WERI-Rb-1 (cell line): ENCODE results near the gene GLB1L2.
"Not testable (repeated sequence)": the region's sequence is repeated elsewhere in the genome, so short reads cannot be mapped to it uniquely, and the experiment has no call there.

Source experiments
- DNase-seq: peaks from one replicate; pipeline ENCODE4 v3.0.0-alpha.2; 2020
- H3K27ac ChIP-seq: fragments of 250-450 bp; sonication (Bioruptor Pico); 2 replicates; pipeline ENCODE4 v1.5.1; 2020; ENCODE audit warnings: mild to moderate bottlenecking, moderate library complexity
- H3K27me3 ChIP-seq: fragments of 250-450 bp; sonication (Bioruptor Pico); 2 replicates; pipeline ENCODE4 v1.5.1; 2021; ENCODE audit warnings: mild to moderate bottlenecking, low read depth, moderate library complexity; ENCODE audit not compliant: insufficient read depth, severe bottlenecking
- H3K36me3 ChIP-seq: fragments of 250-450 bp; sonication (Bioruptor Pico); 2 replicates; pipeline ENCODE4 v1.5.1; 2020; ENCODE audit warnings: mild to moderate bottlenecking, moderate library complexity
- H3K4me3 ChIP-seq: 2 replicates; pipeline ENCODE4 v1.5.1; 2011; ENCODE audit warnings: low read depth, mild to moderate bottlenecking, control low read depth, low read length
- H3K9me3 ChIP-seq: fragments of 250-450 bp; sonication (Bioruptor Pico); 2 replicates; pipeline ENCODE4 v1.5.1; 2021; ENCODE audit warnings: mild to moderate bottlenecking, moderate library complexity; ENCODE audit not compliant: severe bottlenecking
- TF ChIP-seq, protein P1 (sequence below): IDR thresholded peaks from 2 replicates; pipeline ENCODE4 v1.5.1; 2011; ENCODE audit warnings: low read depth, mild to moderate bottlenecking, control low read depth, inconsistent platforms, low read length

The GLB1L2 gene

DNA sequence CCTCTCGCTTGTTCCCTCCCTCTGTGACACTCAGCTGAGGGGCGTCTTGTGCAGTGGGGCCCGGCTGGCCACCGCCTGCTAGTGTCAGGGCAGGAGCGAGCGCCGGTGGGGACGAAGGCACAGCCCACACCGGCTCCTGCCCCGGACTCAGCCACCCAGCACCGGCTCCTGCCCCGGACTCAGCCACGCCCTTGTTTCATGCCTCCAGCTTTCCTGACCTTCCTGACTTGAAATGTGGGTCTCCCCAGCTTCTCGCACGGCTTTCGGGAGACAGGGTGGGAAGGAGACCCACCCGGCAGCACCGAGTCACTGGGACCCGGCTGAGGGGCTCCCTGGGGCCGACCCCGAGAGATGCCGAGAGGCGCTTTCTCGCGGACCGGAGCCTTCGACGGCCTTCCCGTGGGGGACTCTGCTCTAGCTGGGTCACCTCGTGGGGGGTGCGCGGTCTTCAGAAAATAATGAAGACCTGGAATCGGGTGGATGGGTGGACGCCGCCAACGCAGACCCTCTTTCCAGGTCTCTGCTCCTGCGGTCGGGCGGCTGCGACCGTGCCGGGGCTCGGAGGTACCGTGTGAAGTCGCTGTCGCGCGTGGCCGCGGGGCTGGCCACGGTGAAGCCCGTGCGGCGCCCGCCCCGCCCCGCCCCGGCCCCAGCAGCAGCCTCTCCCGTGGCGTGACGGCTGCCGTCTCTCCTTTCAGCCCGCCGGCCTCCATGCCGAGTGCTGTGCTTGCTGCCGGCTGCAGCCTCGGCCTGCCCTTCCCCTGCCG is 10.2 kb downstream of the GLB1L2 start:
- no peaks in the 10 kb centered on the region for H3K9me3 ChIP-seq
- TF ChIP-seq, protein P1, sequence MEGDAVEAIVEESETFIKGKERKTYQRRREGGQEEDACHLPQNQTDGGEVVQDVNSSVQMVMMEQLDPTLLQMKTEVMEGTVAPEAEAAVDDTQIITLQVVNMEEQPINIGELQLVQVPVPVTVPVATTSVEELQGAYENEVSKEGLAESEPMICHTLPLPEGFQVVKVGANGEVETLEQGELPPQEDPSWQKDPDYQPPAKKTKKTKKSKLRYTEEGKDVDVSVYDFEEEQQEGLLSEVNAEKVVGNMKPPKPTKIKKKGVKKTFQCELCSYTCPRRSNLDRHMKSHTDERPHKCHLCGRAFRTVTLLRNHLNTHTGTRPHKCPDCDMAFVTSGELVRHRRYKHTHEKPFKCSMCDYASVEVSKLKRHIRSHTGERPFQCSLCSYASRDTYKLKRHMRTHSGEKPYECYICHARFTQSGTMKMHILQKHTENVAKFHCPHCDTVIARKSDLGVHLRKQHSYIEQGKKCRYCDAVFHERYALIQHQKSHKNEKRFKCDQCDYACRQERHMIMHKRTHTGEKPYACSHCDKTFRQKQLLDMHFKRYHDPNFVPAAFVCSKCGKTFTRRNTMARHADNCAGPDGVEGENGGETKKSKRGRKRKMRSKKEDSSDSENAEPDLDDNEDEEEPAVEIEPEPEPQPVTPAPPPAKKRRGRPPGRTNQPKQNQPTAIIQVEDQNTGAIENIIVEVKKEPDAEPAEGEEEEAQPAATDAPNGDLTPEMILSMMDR: no peak
- H3K27me3 ChIP-seq: no peaks in the 10 kb centered on the region
- DNase-seq: no peak
- no peak overlapping the region for H3K27ac ChIP-seq
- peaks cover 8% of the 10 kb centered on the region; the same call in 1 of the 2 replicates for H3K36me3 ChIP-seq
- no peak overlapping the region for H3K4me3 ChIP-seq

DNA sequence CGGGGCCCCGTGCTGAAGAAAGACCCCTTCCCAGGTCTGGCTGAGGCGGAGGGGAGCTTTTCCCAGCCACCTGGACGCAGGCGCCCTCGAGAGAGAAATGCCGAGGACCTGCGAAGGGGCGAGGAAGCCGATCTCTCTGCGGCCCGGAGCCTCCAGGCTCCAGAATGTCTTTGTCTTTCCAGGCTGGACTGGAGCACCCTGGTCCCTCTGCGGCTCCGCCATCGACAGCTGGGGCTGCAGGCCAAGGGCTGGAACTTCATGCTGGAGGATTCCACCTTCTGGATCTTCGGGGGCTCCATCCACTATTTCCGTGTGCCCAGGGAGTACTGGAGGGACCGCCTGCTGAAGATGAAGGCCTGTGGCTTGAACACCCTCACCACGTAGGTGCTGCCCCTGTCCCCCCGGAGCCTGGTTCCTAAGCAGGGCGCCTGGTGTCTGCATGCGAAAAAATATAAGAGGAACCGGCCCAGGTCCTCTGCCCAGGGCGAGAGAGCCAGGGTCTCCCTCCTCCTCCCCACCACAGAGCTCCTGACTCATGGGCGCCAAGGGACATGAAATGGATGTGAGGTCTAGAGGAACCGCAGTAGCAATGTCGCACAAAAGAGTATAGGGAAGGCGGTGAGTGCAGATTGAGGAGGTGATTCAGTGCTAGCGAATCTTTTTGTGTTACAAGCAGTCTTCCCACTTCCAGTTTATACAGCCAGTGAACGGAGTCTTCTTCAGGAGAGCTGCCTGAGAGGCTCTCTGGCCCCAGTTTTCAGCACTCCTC is 11.0 kb downstream of the GLB1L2 start:
- no peak for DNase-seq
- TF ChIP-seq, protein P1: no peak
- peaks cover 9% of the 10 kb centered on the region; the same call in 1 of the 2 replicates for H3K36me3 ChIP-seq
- H3K27me3 ChIP-seq: no peaks in the 10 kb centered on the region
- no peaks in the 10 kb centered on the region for H3K9me3 ChIP-seq
- H3K27ac ChIP-seq: no peak overlapping the region
- no peak overlapping the region for H3K4me3 ChIP-seq

DNA sequence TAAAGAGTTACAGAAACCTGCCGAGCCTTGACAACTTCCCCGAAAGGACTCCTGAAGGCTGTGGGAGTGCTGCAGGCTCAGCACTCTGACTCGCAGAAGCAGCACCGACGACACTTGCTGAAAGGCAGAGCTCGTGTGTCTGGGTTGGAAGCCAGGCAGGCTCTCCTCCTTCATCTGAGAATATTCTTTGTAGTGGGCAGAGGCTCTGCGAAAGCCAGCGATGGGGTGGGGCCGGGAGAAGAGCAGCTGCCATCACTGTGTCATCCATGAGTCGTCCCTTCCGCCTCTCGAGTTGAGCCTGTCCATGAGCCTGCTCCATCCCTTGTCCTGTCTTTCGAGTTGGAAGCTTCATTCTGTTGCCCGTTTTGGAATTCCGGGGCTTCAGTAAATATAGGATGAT is 11.9 kb downstream of the GLB1L2 start:
- TF ChIP-seq, protein P1: no peak
- Histone ChIP-seq H3K27ac (no peak overlapping the region), H3K9me3 (no peaks in the 10 kb centered on the region), H3K36me3 (peaks cover 7% of the 10 kb centered on the region), H3K27me3 (no peaks in the 10 kb centered on the region), H3K4me3 (no peak overlapping the region)
- no peak for DNase-seq

DNA sequence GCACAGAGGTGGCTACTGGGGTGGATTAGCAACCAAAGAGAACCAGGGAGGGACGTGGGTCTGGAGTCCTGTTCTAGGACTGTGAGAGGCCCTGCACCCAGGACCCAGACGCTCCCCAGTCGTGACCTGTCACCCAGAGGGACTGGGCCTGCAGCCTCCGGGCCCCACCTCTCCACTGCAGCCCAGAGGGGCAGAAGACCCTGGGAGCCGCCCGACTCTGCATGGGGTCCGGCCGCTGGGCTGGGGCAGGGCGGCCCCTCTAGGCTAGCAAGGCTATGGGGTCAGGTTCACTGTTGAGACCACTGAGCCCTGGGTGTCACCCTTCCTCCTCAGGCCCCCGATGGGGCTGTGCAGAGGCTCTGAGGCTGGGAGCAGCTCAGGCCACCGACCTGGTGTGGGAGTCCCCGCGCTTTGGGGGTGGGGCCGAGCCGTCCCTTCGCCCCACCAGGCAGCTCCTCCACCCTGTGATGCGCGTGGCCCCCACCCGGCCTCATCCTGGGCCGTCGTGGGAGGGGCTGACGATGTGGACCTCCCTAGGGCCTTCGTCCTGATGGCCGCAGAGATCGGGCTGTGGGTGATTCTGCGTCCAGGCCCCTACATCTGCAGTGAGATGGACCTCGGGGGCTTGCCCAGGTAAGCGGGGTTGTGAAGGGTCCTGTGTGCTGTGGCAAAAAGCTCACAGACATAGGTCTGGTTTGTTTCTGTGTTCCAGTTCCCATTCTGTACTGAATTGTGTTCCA is 12.9 kb downstream of the GLB1L2 start:
- peaks cover 11% of the 10 kb centered on the region for H3K36me3 ChIP-seq
- H3K27ac ChIP-seq, H3K27me3 ChIP-seq, H3K9me3 ChIP-seq, DNase-seq, H3K4me3 ChIP-seq: not testable (repeated sequence)

DNA sequence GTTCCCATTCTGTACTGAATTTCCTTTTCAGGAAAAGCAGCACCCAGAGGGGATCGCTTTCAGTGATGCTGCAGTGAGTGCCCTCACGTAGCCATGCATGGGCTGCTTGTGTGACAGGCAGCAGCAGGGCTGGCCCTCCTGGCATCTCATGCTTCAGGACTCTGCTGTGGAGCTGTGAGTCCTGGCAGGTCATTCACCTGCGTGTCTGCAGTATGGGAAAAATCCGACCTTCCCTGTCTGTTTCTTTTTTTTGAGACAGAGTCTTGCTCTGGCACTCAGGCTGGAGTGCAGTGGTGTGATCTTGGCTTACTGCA is 13.4 kb downstream of the GLB1L2 start:
- TF ChIP-seq, protein P1: no peak
- H3K36me3 ChIP-seq: peaks cover 11% of the 10 kb centered on the region
- no peaks in the 10 kb centered on the region for H3K9me3 ChIP-seq
- H3K27me3 ChIP-seq: no peaks in the 10 kb centered on the region
- DNase-seq: no peak
- no peak overlapping the region for H3K27ac ChIP-seq
- no peak overlapping the region for H3K4me3 ChIP-seq
